ENCODE measurements around the gene SDE2.
"Not testable (repeated sequence)": the region's sequence is repeated elsewhere in the genome, so short reads cannot be mapped to it uniquely, and the experiment has no call there.

The SDE2 gene

GRCh38 chr1:225973158-225973557 lies 26.0 kb downstream of the SDE2 start:
- DNase-seq: no peak

- DNase-seq: no peak
These were observed 26.6 kb downstream of the SDE2 start for GRCh38 chr1:225972344-225973152.

- not testable (repeated sequence) for DNase-seq
These were observed 28.5 kb downstream of the SDE2 start for GRCh38 chr1:225970592-225971157.

- not testable (repeated sequence) for DNase-seq
These were observed 29.4 kb downstream of the SDE2 start for GRCh38 chr1:225969751-225970150.

GRCh38 chr1:225965231-225965630 lies 33.9 kb downstream of the SDE2 start:
- DNase-seq: no peak

GRCh38 chr1:225963735-225964530 lies 35.2 kb downstream of the SDE2 start:
- no peak for DNase-seq

GRCh38 chr1:225962440-225962975 lies 36.6 kb downstream of the SDE2 start:
- DNase-seq: peak; percentile 53

GRCh38 chr1:225961659-225962439 lies 37.3 kb downstream of the SDE2 start:
- DNase-seq: no peak

GRCh38 chr1:225958041-225958440 lies 41.1 kb downstream of the SDE2 start:
- DNase-seq: no peak

GRCh38 chr1:225954753-225955152 lies 44.4 kb downstream of the SDE2 start:
- no peak for DNase-seq

GRCh38 chr1:225953315-225953714 lies 45.8 kb downstream of the SDE2 start:
- DNase-seq: no peak

GRCh38 chr1:225950905-225951497 lies 48.1 kb downstream of the SDE2 start:
- DNase-seq: no peak

GRCh38 chr1:225949041-225949440 lies 50.1 kb downstream of the SDE2 start:
- no peak for DNase-seq

- no peak for DNase-seq
These were observed 52.3 kb downstream of the SDE2 start for GRCh38 chr1:225946803-225947202.

GRCh38 chr1:225946082-225946620 lies 53.0 kb downstream of the SDE2 start:
- no peak for DNase-seq

- no peak for DNase-seq
These were observed 53.6 kb downstream of the SDE2 start for GRCh38 chr1:225945564-225945963.

- no peak for DNase-seq
These were observed 54.2 kb downstream of the SDE2 start for GRCh38 chr1:225944951-225945350.

- DNase-seq: no peak
These were observed 54.8 kb downstream of the SDE2 start for GRCh38 chr1:225944387-225944786.

GRCh38 chr1:225943582-225943981 lies 55.6 kb downstream of the SDE2 start:
- DNase-seq: no peak

GRCh38 chr1:225942574-225942973 lies 56.6 kb downstream of the SDE2 start:
- DNase-seq: no peak

GRCh38 chr1:225941942-225942222 lies 57.3 kb downstream of the SDE2 start:
- DNase-seq: no peak
